Smooth muscle cell (in vitro differentiated cells): ENCODE results near the gene SECISBP2. TPM values are rescaled to one million over a fixed set of nuclear protein-coding genes. Genes with fewer than 3 reads are reported as not detected.
"Not testable (repeated sequence)": the region's sequence is repeated elsewhere in the genome, so short reads cannot be mapped to it uniquely, and the experiment has no call there.

Experiments used
- DNase-seq: peaks from one replicate; lab custom pipeline; 2025; ENCODE audit not compliant: unreplicated experiment; lab: John Stamatoyannopoulos, UW
- H2AFZ ChIP-seq: fragments of 200-600 bp; sonication (generic); 2 replicates; pipeline ENCODE4 v1.6.0; 2016; ENCODE audit warnings: antibody characterized with exemption, low read depth, mild to moderate bottlenecking
- H3F3A ChIP-seq: fragments of 200-600 bp; sonication (generic); 2 replicates; pipeline ENCODE4 v1.6.0; 2017; ENCODE audit warnings: antibody characterized with exemption, low read depth
- H3K27ac ChIP-seq: fragments of 200-600 bp; sonication (generic); 2 replicates; pipeline ENCODE4 v1.5.1; 2016; ENCODE audit warnings: low read depth, mild to moderate bottlenecking
- H3K27me3 ChIP-seq: fragments of 200-600 bp; sonication (generic); 2 replicates; pipeline ENCODE4 v1.6.1; 2016; ENCODE audit warnings: low read depth, mild to moderate bottlenecking
- H3K36me3 ChIP-seq: fragments of 200-600 bp; sonication (generic); 2 replicates; pipeline ENCODE4 v1.5.1; 2016; ENCODE audit warnings: low read depth
- H3K4me1 ChIP-seq: fragments of 200-600 bp; sonication (generic); 2 replicates; pipeline ENCODE4 v1.5.1; 2016; ENCODE audit warnings: low read depth
- H3K4me2 ChIP-seq: fragments of 200-600 bp; sonication (generic); 2 replicates; pipeline ENCODE4 v1.6.0; 2016; ENCODE audit warnings: mild to moderate bottlenecking
- H3K4me3 ChIP-seq: fragments of 200-600 bp; sonication (generic); 2 replicates; pipeline ENCODE4 v1.5.1; 2016; ENCODE audit warnings: mild to moderate bottlenecking
- H3K79me2 ChIP-seq: fragments of 200-600 bp; sonication (generic); 2 replicates; pipeline ENCODE4 v1.6.0; 2016; ENCODE audit warnings: low read depth, mild to moderate bottlenecking
- H3K9ac ChIP-seq: fragments of 200-600 bp; sonication (generic); 2 replicates; pipeline ENCODE4 v1.6.0; 2016; ENCODE audit warnings: low read depth
- H3K9me3 ChIP-seq: fragments of 200-600 bp; sonication (generic); replicated peaks from 2 replicates; pipeline ENCODE4 v1.5.1; 2016; ENCODE audit warnings: low read depth
- H4K20me1 ChIP-seq: fragments of 200-600 bp; sonication (generic); 2 replicates; pipeline ENCODE4 v1.6.0; 2016; ENCODE audit warnings: low read depth
- CTCF ChIP-seq: fragments of 200-600 bp; sonication (generic); IDR thresholded peaks from 2 replicates; pipeline ENCODE4 v1.5.1; 2017; ENCODE audit warnings: borderline replicate concordance, mild to moderate bottlenecking, antibody characterized with exemption; ENCODE audit not compliant: insufficient read depth, poor library complexity, severe bottlenecking
- WGBS: methylation state at CpG from one replicate; pipeline ENCODE4 v1.1.7; 2016; ENCODE audit warnings: low lambda C conversion rate; 5-methylcytosine and 5-hydroxymethylcytosine counted together
- polyA plus RNA-seq: library from polyadenylated mRNA; unstranded; fragments of >200 nt; fragmentation: Nextera tagmentation; extraction: Ambion mirVana; gene quantifications from 2 replicates; pipeline ENCODE4 v1.2.1, GENCODE V29; 2016
- total RNA-seq: library from RNA; depleted of rRNA; stranded (reverse); fragments of >200 nt; gene quantifications from 2 replicates; pipeline ENCODE4 v1.2.3, GENCODE V29; 2014

Gene SECISBP2
- total RNA-seq (25.1 and 27.2 TPM in 2 replicates), polyA plus RNA-seq (12.2 and 19.6 TPM in 2 replicates)

GRCh38 chr9:89318123-89319014, at the start of gene SECISBP2:
Gene SECISBP2, plus strand, starts transcription at chr9:89318500. Its CDS starts 77 bp downstream, at chr9:89318577.
- peaks cover 30% of the 10 kb centered on the region for H3K4me1 ChIP-seq
- peaks cover 23% of the 10 kb centered on the region for H3F3A ChIP-seq
- no peaks in the 10 kb centered on the region for H3K9me3 ChIP-seq
- TF ChIP-seq CTCF, result peak; percentile 71
- H2AFZ ChIP-seq, result peak within 1 kb of the TSS; percentile 65
- H3K27me3 ChIP-seq, result no peaks in the 10 kb centered on the region
- H3K4me3 ChIP-seq, result peak within 1 kb of the TSS; percentile 80
- DNase-seq, result peak; percentile 99
- H3K4me2 ChIP-seq, result peak within 1 kb of the TSS; percentile 96
- peak within 1 kb of the TSS; percentile 100 for H3K27ac ChIP-seq
- WGBS, result under 1% methylated on average over 89 of the region's 91 CpGs
- H3K36me3 ChIP-seq, result no peaks in the 10 kb centered on the region
- peaks cover 73% of the 10 kb centered on the region for H3K79me2 ChIP-seq
- peaks cover 28% of the 10 kb centered on the region for H4K20me1 ChIP-seq
- H3K9ac ChIP-seq, result peak within 1 kb of the TSS; percentile 100

GRCh38 chr9:89273528-89274279, 44.6 kb upstream of the SECISBP2 start:
- Histone ChIP-seq H3K36me3 (peaks cover 10% of the 10 kb centered on the region), H3K9ac (no peak overlapping the region), H3F3A (no peaks in the 10 kb centered on the region), H3K4me2 (no peak overlapping the region), H4K20me1 (no peaks in the 10 kb centered on the region), H3K4me1 (no peaks in the 10 kb centered on the region), H2AFZ (no peak overlapping the region), H3K79me2 (no peaks in the 10 kb centered on the region), H3K4me3 (no peak overlapping the region), H3K9me3 (peaks cover 18% of the 10 kb centered on the region), H3K27ac (no peak overlapping the region), H3K27me3 (no peaks in the 10 kb centered on the region)
- 85% methylated on average over 3 of the region's 3 CpGs for WGBS
- no peak for DNase-seq
- no peak for TF ChIP-seq CTCF

GRCh38 chr9:89274838-89275237, 43.5 kb upstream of the SECISBP2 start:
- DNase-seq, result no peak
- Histone ChIP-seq H3K27me3 (no peaks in the 10 kb centered on the region), H3K36me3 (peaks cover 10% of the 10 kb centered on the region), H3K9me3 (peaks cover 18% of the 10 kb centered on the region), H3K4me2 (no peak overlapping the region), H3F3A (no peaks in the 10 kb centered on the region), H3K79me2 (no peaks in the 10 kb centered on the region), H4K20me1 (no peaks in the 10 kb centered on the region), H3K4me1 (no peaks in the 10 kb centered on the region), H3K4me3 (no peak overlapping the region), H2AFZ (no peak overlapping the region), H3K27ac (no peak overlapping the region), H3K9ac (no peak overlapping the region)
- no peak for TF ChIP-seq CTCF
- 64% methylated on average over 5 of the region's 5 CpGs for WGBS

- H3F3A ChIP-seq, H2AFZ ChIP-seq, H3K4me3 ChIP-seq, H3K79me2 ChIP-seq, H3K27ac ChIP-seq, H3K9ac ChIP-seq, H4K20me1 ChIP-seq, H3K4me1 ChIP-seq, H3K27me3 ChIP-seq, H3K4me2 ChIP-seq, H3K36me3 ChIP-seq, DNase-seq: not testable (repeated sequence)
- WGBS, result 97% methylated on average over 2 of the region's 2 CpGs
- H3K9me3 ChIP-seq, result peaks cover 18% of the 10 kb centered on the region
These were observed 42.3 kb upstream of the SECISBP2 start for GRCh38 chr9:89276040-89276439.
